SW480 (cell line): ENCODE data around the gene CBFA2T2.

Source experiments
- DNase-seq: peaks from one replicate; pipeline ENCODE4 v3.0.0-alpha.2; 2016; ENCODE audit warnings: low spot score

Gene CBFA2T2

DNA sequence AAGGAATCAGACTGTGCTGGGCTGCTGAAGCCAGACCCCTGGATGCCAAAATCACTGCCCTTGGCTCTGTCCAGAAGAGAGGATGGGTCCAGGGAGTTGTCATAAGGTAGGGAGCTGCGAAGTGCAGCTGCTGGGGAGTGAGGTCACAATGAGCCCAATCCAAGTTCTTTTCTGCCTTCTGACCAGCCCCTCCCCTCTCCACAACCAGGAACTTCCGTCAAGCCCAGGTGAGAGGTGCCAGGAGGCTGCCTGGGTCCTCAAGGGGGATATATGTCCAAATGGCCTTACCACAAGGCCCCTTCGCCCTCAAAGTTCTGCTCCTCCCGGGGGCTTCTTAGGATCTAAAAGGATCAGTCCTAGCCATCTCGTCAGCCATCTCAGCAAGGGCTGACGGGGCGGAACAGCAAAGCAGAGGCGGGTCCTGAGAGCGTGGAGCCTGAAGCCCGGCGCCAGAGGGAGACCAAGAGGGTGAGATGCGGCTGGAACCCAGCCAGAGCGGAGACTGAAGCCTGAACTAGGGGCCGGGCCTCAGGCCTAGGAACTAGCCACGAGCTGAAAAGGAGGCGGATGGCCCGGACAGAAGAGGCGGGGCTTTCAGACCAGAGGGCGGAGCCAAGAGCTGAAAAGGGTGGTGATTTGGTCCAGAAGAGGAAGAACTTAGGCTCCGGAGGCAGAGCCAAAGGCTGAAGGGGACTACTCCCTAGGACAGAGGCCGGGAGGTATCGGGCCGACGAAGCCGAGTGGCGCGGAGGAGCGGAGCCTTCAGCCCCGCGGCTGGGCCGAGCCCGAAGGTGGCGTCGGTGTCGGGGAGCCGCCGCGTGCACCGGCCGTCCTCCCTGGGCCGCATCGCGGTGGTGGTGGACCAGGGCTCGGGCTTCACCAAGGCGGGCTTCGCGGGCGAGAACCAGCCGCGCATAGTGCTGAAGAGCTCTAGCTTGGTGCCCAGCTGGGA, 176.7 kb downstream of the CBFA2T2 start, which contains the start of gene ACTL10:
TSS of gene ACTL10 (plus strand) at position 651 of the 952 bp plus-strand sequence. CDS start 555 bp downstream, outside the sequence.
- DNase-seq: peak; percentile 100

DNA sequence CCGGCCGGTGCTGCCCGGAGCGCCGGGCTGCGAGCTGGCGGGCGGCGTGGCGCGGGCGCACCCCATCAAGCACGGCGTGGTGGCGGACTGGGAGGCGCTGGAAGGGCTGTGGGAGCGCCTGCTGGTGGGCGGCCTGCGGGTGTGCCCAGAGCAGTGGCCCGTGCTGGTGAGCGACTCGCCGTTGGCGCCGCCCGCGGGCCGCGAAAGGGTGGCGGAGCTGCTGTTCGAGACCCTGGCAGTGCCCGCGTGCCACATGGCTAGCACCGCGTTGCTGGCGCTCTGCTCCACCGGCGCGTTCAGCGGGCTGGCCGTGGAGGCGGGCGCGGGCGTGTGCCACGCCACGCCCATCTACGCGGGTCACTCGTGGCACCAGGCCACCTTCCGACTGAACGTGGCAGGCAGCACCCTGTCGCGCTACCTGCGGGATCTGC, 177.4 kb downstream of the CBFA2T2 start:
- DNase-seq: peak; percentile 81

DNA sequence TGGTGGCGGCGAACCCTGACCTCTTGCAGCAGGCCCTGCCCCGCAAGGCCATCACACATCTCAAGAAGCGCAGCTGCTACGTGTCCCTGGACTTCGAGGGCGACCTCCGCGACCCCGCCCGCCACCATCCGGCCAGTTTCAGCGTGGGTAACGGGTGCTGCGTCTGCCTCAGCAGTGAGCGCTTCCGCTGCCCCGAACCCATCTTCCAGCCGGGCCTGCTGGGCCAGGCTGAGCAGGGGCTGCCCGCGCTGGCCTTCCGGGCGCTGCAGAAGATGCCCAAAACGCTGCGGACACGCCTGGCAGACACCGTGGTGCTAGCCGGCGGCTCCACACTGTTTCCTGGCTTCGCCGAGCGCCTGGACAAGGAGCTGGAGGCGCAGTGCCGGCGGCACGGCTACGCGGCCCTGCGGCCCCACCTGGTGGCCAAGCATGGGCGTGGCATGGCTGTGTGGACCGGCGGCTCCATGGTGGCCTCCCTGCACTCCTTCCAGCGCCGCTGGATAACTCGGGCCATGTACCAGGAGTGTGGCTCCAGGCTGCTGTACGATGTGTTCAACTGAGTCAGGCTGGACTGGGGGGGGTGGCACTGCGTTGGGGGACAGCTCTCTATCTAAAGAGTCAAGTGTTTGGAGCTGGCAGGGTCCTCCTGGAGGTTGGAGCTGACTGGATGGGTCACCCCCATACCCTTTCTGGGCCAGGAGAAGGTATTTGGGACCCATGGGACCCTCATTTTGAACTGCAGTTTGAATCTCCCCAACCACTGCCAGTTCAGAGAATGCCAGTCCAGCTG, 178.0 kb downstream of the CBFA2T2 start:
- DNase-seq: peak; percentile 92

DNA sequence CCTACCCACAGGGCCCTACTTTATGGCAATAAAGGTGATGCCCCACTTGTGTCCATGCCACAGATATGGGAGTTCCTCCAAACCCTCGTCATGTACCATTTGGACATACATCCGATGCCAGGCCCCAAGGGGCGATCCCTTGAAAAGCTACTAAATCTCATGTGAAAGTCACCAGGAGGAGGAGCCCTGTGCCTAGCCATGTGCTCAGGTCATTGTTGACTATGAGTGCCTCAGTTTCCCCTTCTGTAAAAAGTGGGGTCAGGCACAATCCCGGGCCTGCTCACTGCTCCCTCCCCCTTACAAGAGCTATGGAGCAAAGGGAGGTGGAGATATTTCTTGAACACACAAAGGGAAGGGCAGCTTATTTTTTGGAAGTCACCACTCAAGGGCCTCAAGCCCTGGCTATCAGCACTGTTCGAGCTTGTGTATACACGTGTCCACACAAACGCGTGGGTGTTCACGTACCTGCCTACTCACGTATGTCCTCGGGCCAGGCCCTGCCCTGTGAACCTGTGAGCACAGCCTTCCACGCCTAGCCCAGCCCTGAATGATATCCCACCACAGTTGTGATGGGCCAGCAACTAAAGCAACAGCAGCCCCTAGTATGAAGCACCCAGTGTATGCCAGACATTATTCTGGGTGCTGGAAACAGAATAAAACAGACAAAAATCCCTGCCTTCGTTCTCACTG, 178.7 kb downstream of the CBFA2T2 start:
- no peak for DNase-seq

DNA sequence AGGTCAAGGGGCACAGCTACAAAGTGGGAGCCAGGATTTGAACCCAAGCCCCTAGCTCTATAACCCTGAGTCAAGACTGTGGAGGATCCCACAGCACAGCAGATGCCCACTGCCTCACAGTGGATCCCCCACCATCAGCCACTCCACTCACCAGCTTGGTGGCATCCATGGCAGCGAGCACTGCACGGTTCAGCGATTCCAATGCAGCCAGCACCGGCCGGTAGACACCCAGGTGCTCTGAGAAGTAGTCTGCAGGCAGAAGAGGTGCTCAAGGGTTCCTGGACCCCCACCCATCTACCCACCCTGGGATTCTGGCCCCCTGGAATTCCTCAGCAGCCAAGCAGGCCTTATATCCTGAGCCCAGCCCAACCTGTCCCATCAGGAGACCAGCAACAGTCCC, 179.3 kb downstream of the CBFA2T2 start:
- no peak for DNase-seq

DNA sequence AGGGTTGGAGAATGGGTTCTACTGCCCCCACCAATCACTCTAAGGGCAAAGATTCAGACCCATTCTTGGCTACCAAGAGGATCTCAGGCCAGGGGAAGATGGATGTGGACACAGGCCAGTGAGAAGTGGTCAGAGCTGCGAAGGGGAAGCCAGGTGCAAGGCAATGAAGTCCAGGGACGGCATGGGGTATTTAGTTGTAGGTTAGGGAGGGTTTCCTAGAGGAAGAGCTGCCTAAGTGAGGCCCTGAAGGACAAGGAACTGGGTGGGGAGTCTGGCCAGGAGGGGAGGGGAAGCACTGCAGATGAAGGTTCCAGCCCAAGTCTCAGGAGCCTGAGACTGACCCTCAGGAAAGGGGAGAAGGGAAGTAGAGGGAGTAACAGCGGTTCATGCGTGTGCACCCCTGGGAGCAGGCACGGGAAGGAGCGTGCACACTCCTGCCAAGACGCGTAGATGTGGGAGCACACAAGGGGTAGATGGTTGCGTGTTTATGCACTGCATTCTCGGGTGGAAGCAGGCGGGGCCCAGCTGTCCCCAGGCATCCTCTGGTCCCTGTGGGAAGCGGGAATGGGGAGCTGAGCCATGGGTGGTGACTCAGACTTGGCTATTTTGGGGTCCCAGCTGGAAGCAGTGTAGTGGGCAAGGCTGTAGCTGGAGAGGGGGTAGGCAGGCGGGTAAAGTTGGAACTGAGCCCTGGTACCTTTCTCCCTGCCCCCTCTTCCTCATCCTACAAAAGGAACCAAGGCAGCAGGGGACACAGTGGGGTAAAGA, 180.2 kb downstream of the CBFA2T2 start:
- DNase-seq: no peak

DNA sequence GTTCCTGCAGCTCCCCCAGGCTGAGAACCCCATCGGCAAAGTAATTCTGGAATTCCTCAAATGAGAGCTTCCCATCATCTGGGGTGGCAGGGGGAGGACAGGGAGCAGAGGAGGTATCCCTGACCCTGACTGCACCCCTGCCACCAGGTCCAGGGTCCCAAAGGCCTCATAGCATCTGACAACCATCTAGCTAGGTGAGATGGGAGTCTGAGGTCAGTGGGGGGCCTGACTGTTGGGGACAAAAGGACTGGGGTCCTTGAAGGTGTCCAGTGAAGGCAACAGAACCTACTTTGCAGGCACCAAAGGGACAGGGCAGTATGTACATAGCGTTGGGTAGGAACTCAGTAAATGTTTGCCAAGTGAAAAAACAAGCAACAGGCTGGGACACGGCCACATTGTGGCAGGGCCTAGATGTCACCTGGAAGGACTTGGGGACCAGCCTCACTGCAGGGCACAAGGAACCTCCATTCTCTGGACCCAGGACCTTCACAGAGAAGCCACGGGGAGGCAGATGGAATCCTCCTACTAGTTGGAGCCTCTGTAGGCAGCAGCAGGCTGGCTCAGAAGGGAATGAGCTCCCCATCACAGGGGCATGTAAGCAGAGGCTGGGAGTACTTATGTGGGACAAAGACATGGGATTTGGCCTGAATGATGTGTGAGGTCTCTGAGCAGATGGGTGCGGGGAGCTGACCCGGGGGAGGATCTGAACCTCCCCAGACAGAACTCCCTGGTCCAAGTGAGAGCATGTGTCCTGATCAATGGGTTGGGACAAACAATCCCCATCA, 181.0 kb downstream of the CBFA2T2 start:
- DNase-seq: no peak

DNA sequence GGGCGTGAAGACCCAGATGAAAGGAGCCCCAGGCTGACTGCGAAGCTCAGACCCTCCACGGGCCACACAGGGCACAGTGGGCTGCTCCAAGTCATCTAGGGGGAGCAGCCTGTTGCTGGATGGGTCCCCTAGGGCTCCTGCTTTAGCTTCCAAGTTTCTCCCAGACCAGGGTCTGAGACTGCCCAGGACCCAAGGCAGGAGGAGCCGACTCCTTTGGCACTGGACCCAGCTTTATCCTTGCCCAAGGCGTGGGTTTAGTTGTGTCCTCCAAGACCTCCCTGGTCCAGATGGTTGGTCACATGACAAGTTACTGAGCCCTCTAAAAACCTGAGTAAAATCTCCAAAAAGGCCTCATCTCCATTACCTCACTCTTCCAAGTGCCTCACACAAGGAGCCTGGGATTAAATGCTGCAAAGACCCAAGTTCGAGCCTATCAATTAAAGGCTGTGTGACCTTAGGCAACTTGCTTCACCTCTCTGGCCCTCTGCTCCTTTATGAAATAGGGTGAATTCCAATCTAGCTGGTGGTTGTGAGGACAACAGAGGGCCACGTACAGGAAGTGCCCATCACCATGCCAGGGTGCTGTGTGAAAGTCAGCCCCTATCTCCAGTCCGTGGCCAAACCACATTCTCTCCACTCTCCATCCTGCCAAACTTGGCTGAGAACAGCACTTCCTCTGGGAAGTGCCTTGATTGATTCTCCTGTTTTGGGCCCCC, 181.8 kb downstream of the CBFA2T2 start:
- no peak for DNase-seq

DNA sequence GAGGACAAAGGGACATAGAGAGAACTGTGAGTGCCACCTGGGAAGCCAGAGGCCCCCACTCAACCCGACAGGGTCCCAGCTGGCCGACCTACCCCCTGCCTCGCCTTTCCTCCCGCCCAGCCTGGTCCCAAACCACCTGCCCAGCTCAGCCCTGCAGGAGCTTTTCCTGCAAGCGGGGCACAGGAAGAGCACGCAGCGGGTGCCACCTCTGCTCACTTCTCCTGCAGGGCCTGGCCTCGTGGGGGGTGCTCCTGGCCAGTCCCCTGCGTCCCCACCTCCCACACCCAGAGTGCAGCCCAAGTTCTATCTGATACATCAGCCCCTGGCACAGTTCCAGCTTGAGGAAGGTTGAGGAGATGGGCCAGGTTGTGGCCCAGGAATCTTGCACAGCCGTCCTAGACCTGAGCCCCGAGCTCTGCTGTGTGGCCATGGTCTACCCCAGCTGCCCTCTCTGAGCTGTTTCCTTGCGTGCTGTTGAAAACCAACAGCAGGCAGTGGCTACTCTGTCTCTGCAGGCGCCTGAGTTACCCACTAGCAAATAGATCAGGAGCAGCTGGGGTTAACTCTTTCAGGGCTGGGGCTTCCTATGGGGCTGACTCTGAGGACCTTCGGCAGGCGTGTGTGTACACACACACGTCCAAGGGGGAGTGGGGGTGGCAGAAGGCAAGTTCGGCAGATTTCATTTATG, 182.7 kb downstream of the CBFA2T2 start:
- DNase-seq: no peak

DNA sequence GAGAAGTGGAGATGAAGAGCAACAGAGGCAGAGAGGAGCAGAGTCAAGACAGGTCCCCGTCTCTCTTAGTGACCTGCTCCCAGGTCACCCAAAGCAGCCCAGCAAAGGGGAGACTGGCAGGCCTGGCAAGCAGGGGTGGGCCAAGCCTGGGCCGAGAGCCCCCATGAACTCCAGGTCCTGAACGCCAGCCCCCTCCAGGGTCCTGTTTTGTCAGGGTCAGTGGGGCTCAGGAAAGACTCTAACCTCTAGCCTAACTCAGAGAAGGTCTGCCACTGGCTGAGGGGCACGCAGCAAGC, 183.2 kb downstream of the CBFA2T2 start:
- DNase-seq: no peak

DNA sequence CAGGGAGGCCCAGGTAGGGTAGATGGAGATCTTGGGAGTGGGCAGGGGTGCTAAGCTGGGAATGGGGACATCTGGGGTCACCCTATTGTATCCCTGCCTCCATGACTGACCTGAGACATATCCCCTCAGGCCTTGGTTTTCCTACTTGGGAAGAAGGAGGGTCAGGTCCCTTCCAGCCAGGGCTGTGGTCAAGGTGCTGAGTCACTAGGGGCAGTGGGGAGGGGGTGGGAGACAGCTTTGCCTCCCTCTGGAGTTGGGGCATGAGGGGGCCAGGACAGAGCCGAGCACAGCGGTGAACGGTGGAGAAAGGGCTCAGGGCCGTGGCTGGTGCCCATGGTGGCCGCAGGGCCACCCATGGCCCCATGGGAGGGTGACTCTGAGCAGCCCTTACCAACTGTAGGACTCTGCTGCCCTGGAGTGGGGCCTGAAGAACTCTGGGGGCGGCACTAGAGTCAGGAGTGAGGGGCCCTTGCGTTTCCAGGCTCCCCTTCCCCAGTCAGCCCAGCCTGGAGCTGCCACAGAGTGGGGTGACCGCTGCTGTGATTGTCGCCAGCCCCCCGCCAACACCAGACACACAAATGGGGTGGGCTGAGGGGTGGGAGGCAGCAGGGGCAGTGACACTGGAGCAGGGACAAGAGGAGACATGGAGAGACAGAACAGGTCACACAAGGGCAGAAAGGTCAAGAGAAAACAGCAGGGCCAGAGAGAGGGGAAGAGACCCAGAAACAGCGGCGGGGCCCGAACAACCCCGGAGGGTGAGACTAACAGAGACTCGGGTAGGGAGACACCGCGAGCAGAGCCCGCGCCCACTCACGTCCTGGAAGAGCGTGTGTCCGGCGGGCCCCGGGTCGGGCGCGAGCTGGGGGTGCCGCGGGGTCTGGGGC, 183.8 kb downstream of the CBFA2T2 start:
- no peak for DNase-seq

DNA sequence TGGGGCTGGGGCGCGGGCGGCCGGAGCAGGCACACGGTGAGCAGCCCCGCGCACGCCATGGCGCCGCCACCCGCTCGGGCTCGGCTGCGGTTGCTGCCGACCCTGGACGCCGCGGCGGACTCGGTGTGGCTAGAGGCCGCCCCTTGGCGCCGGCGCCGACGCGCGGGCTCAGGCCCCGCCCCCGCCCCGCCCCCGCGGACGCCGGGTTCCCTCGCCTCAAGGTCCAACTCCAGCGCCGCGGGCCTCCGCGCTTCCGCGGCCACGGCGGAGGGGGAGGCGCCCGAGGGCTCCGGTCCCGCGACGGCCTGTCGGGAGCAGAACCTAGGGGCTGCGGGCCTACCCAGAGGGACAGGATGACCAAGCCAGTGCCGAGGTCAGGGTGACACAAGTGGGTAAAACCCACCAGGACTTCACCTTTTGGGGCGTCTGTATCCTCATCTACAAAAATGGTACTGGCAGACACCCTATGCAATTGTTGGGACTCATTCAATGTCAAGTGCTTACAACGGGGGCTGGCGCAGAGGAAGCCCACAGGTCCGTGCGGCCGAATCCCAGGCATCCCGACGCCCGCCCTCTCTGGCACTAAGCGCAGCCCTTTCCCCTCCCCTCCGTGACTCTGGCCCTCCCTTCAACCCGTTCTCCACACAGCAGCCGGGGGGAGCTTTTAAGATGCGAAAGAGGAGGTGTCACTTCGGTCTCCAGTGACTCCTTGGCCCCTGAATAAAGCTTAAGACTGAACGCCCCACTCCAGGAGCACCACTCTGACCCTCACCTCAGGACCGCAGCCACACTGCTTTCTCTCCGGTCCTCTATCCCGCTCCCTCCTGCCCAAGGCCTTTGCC, 184.6 kb downstream of the CBFA2T2 start, which contains the start of gene NECAB3:
TSS of gene NECAB3 (minus strand) at position 135 of the 842 bp plus-strand sequence. CDS start at position 59, 76 bp downstream.
- peak; percentile 80 for DNase-seq

DNA sequence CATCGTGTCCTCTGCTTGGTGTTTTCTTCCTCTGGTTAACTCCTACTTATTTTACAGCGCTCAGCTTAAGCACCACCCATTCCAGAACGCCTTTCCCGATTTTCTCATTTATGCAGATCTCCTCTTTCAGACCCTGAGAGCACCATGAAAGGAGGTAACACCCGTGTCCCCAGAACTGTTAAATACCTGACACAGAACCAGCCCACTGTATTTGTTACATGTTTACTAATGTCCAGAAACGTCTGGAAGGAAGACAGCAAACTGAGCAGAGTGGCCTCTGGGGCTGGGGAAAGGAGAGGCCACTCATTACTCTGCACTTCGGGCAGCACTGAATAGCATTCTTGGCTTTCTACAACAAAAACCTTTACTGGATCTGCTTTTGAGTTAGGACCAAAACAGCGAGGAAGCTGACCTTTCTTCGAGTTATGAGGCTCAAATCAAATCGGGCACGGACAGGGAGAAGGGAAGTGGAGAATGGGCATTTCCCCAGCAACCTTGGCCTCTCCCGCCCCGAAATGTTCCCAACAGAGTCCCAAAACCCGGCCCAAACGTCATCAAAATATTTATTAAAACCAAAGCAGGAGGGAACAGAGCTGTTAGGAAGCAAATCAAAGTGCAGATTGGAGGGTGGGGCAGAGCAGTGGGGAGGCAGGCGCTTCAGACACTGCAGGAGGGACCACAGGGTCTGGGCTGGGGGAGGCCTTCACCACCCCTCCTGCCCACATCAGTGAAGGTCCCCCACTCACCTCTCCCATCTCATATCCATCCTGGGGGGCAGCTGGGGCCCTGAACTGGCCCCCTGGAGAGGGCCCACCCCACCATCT, 185.5 kb downstream of the CBFA2T2 start:
- DNase-seq: no peak

DNA sequence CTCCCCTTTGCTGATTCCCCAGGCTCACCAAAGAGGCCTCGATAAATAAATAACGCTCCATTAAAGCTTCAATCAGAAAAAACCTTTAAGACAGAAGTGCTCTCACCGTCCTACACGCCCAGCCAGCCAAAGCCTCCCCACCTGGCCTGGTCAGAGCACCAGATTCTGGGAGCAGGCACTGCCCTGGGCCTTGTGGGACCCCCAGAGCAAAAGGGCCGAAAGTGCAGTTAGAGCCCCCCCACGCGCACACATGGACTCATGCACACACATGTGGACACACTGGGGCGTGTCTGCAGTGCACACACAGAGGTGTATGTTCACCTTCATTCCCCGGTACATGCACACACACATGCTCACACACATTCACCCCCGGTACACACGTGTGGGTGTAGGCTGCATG, 186.2 kb downstream of the CBFA2T2 start:
- no peak for DNase-seq

DNA sequence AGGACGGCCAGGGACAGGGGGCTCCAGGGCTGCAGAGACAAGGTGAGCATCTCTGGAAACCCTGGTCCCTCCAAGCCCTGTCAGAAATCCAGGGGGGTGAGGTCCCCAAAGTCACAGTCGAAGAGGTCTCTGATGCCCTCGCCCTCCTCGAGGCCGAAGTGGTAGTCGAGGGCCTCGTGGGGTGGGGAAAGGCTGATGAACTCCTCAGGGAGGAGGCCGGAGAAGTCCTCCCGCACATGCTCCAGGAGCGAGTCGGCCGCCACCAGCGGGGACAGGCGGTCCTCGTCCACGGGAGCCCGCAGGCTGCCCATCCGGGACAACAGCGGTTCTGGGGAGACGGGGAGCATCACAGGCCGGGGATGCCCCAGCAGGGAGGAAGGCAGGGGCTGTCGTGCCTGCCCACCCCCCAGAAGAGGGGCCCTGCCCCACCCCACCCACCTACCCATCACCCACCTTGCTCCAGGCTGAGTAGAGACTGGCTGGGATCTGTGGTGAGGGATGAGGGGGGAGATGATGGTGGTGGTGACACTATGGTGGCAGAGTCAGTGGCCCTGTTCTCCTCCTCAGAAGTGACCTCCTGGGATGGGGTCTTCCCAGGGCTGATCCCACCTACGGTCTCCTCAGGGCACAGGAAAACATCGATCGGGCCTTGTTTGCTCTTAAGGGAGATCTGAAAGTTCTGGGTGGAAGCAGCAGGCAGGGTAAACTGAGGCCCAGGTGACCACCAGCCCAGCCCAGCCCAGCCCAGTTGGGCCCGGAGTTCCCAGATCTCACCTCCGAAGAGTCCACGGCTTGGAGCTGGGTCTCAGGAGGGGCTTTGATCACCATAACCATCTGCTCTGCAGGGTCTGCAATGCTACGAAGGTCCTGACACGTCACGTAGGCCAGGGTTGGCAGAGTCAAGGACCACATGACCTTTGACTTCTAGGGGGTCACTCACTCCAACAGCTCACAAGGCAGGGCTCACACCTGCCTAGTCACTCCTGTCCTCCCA, 187.1 kb downstream of the CBFA2T2 start:
- DNase-seq: no peak
